Breast epithelium (tissue), 3 donors: ENCODE measurements around the gene FZD10.

Source experiments
- CTCF ChIP-seq, 3 donors: fragments of 450-650 bp; IDR thresholded peaks; one replicate each; pipeline ENCODE4 v1.5.1; 2016 to 2017; ENCODE audit warnings: antibody characterized with exemption in 3 of 3, mild to moderate bottlenecking in 3 of 3, moderate library complexity in 3 of 3
- POLR2AphosphoS5 ChIP-seq, 3 donors: sonication (generic); formaldehyde crosslinking; IDR thresholded peaks; one replicate each; pipeline ENCODE4 v1.6.1; 2017; ENCODE audit warnings: antibody characterized with exemption in 3 of 3

- TF ChIP-seq POLR2AphosphoS5 (IDR thresholded peaks at IDR 0.05): no peak
- no peak for TF ChIP-seq CTCF (IDR thresholded peaks at IDR 0.05)
These were observed 38.2 kb upstream of the FZD10 start for GRCh38 chr12:130124106-130124505.
